Posterior vena cava (tissue), 2 donors: ENCODE measurements around the gene KCNMA1. TPM values are rescaled to one million over a fixed set of nuclear protein-coding genes. Genes with fewer than 3 reads are reported as not detected.

Source experiments
- DNase-seq: peaks from one replicate; pipeline ENCODE4 v3.0.0-alpha.2; 2020; ENCODE audit warnings: low spot score
- intact Hi-C, 2 donors: fragments of 100-400 bp; cut with DNase I; formaldehyde crosslinking; loops; one replicate each; pipeline versions ENCODE4 v1.14.1 to v1.14.2; 2022 to 2023
- total RNA-seq, 2 donors: library from RNA; stranded (reverse); fragmentation: NEBNext Ultra II Directional; extraction: Animal tissue kit (Norgen Biotek cat#: 25700); gene quantifications; one replicate each; pipeline ENCODE4 v1.2.1, GENCODE V29; 2021
- donor health status: DM: yes; HTN: yes; CAD: no.
- donor health status: DM: yes; HTN: yes; CAD: no.

KCNMA1 gene
- total RNA-seq, 2 donors from 2014 or later = 99.7 to 117 TPM

- intact Hi-C loops = no loop called here
- DNase-seq = no peak
Measured at GRCh38 chr10:76881477-76882220, 756.0 kb downstream of the KCNMA1 start.

GRCh38 chr10:76880931-76881330, 756.7 kb downstream of the KCNMA1 start:
- intact Hi-C loops = no loop called here
- no peak for DNase-seq

- no peak for DNase-seq
- intact Hi-C loops = no loop called here
Measured at GRCh38 chr10:76879116-76879913, 758.3 kb downstream of the KCNMA1 start.

GRCh38 chr10:76878514-76878913, 759.1 kb downstream of the KCNMA1 start:
- no peak for DNase-seq
- intact Hi-C loops = no loop called here

GRCh38 chr10:76874896-76875295, 762.7 kb downstream of the KCNMA1 start:
- intact Hi-C loops = no loop called here
- no peak for DNase-seq

- DNase-seq = peak; percentile 82
- intact Hi-C loops = no loop called here
Measured at GRCh38 chr10:76874176-76874575, 763.4 kb downstream of the KCNMA1 start.

GRCh38 chr10:76871697-76872295, 765.8 kb downstream of the KCNMA1 start:
- intact Hi-C loops = no loop called here
- no peak for DNase-seq

- intact Hi-C loops = no loop called here
- DNase-seq = no peak
Measured at GRCh38 chr10:76869931-76870330, 767.7 kb downstream of the KCNMA1 start.

GRCh38 chr10:76868098-76868977, 769.3 kb downstream of the KCNMA1 start:
- intact Hi-C loops = no loop called here
- no peak for DNase-seq

GRCh38 chr10:76866841-76867586, 770.6 kb downstream of the KCNMA1 start:
- intact Hi-C loops = no loop called here
- DNase-seq = no peak

GRCh38 chr10:76864922-76865321, 772.7 kb downstream of the KCNMA1 start:
- no peak for DNase-seq
- intact Hi-C loops = no loop called here

GRCh38 chr10:76858721-76859120, 778.9 kb downstream of the KCNMA1 start:
- DNase-seq = no peak
- intact Hi-C loops = no loop called here

GRCh38 chr10:76840802-76841201, 796.8 kb downstream of the KCNMA1 start:
- no peak for DNase-seq
- intact Hi-C loops = no loop called here

- no peak for DNase-seq
- intact Hi-C loops = no loop called here
Measured at GRCh38 chr10:76839276-76839675, 798.3 kb downstream of the KCNMA1 start.

- intact Hi-C loops = no loop called here
- DNase-seq = no peak
Measured at GRCh38 chr10:76830218-76830617, 807.4 kb downstream of the KCNMA1 start.

- intact Hi-C loops = no loop called here
- DNase-seq = no peak
Measured at GRCh38 chr10:76829724-76830123, 807.9 kb downstream of the KCNMA1 start.
